ENCODE measurements around the gene RNGTT.

GRCh38 chr6:88780714-88781389 is 182.6 kb downstream of the RNGTT start:
- TF ChIP-seq POLR2A (IDR thresholded peaks at IDR 0.05; ENCODE audit: low read depth, low read length) = no peak
- TF ChIP-seq POLR2AphosphoS5 (IDR thresholded peaks at IDR 0.05; ENCODE audit: low read depth, low read length) = no peak
